HCT116 (cell line): ENCODE measurements around the gene TIMP4. TPM values are rescaled to one million over a fixed set of nuclear protein-coding genes. Genes with fewer than 3 reads are reported as not detected.

Source experiments
- ATAC-seq: fragments of 200-7000 bp; cut with Tn5 transposase; 2 replicates; pipeline ENCODE4 v1.9.1; 2020; ENCODE audit warnings: mild to moderate bottlenecking, moderate library complexity
- BruUV-seq: library from RNA; stranded (reverse); fragments of 400-500 nt; replicated peaks from 2 replicates; lab custom pipeline; 2021; lab: Mats Ljungman, UMichigan
- CTCF ChIA-PET: fragments of 300-600 bp; sonication (Branson Sonifier 250); formaldehyde crosslinking; loops from one replicate; lab custom pipeline; 2021; ENCODE audit warnings: antibody characterized with exemption; lab: Charles Lee
- POLR2A ChIA-PET: fragments of 300-600, 350-600 bp; sonication (Branson Sonifier 250); formaldehyde crosslinking; loops from one replicate; lab custom pipeline; 2021; ENCODE audit warnings: antibody characterized with exemption; lab: Charles Lee
- RAD21 ChIA-PET, 2 experiments: fragments of 300-600 bp; sonication (Branson Sonifier 250); formaldehyde crosslinking; loops; one replicate each; lab custom pipeline; 2023; ENCODE audit warnings: low total read pairs in 2 of 2; ENCODE audit not compliant: uncharacterized antibody in 2 of 2, unreplicated experiment in 2 of 2, low non-redundant PET in 1 of 2; lab: Charles Lee
- DNase-seq: peaks from one replicate; pipeline ENCODE4 v3.0.0-alpha.2; 2010; ENCODE audit warnings: low read depth, low spot score
- H2AFZ ChIP-seq: fragments of 200-600 bp; shearing (Covaris generic), sonication (generic); 2 replicates; pipeline ENCODE4 v1.6.1; 2017; ENCODE audit warnings: low read depth, mixed run types, mixed read lengths, antibody characterized with exemption, low read length; ENCODE audit not compliant: poor library complexity, severe bottlenecking
- H3K27ac ChIP-seq: 2 replicates; pipeline ENCODE4 v1.5.1; 2012; ENCODE audit warnings: low read depth, low read length
- H3K27me3 ChIP-seq: fragments of 200-600 bp; sonication (generic); 2 replicates; pipeline ENCODE4 v1.6.1; 2016; ENCODE audit warnings: mixed run types, low read length, mixed read lengths; ENCODE audit not compliant: insufficient read depth
- H3K36me3 ChIP-seq, 2 experiments: fragments of 200-500 bp in 1 of 2; fragments of 200-600 bp in 1 of 2; sonication (Bioruptor generic) in 1 of 2; sonication (generic) in 1 of 2; 2 replicates each; pipeline versions ENCODE4 v1.5.1 to v1.6.1; 2014 to 2016; ENCODE audit warnings: low read length in 2 of 2, inconsistent platforms in 1 of 2, mixed read lengths in 1 of 2, mixed run types in 1 of 2; ENCODE audit not compliant: insufficient read depth in 2 of 2, control insufficient read depth in 1 of 2
- H3K4me1 ChIP-seq, 2 experiments: fragments of 200-600 bp in 1 of 2; sonication (generic) in 1 of 2; 2 replicates each; pipeline versions ENCODE4 v1.5.1 to v1.6.1; 2012 to 2017; ENCODE audit warnings: low read length in 2 of 2, inconsistent platforms in 1 of 2, mild to moderate bottlenecking in 1 of 2, mixed read lengths in 1 of 2, mixed run types in 1 of 2, moderate library complexity in 1 of 2; ENCODE audit not compliant: insufficient read depth in 2 of 2, control insufficient read depth in 1 of 2
- H3K4me2 ChIP-seq: fragments of 200-600 bp; sonication (generic); 2 replicates; pipeline ENCODE4 v1.6.1; 2017; ENCODE audit warnings: mixed run types, low read length, mixed read lengths
- H3K4me3 ChIP-seq, 2 experiments: fragments of 200-600 bp in 1 of 2; sonication (generic) in 1 of 2; replicated peaks in 1 of 2; 2 replicates each; pipeline ENCODE4 v1.5.1; 2011 to 2016; ENCODE audit warnings: low read length in 2 of 2, control low read depth in 1 of 2, low read depth in 1 of 2, mild to moderate bottlenecking in 1 of 2, mixed read lengths in 1 of 2, mixed run types in 1 of 2
- H3K79me2 ChIP-seq: fragments of 200-600 bp; sonication (generic); 2 replicates; pipeline ENCODE4 v1.6.1; 2017; ENCODE audit warnings: mild to moderate bottlenecking, mixed run types, low read length, moderate library complexity, mixed read lengths; ENCODE audit not compliant: insufficient read depth
- H3K9ac ChIP-seq: fragments of 200-600 bp; sonication (generic); 2 replicates; pipeline ENCODE4 v1.6.1; 2016; ENCODE audit warnings: low read length, mixed read lengths
- H3K9me2 ChIP-seq: fragments of 200-600 bp; sonication (generic), shearing (Covaris generic); 2 replicates; pipeline ENCODE4 v1.6.1; 2017; ENCODE audit warnings: mixed run types, mild to moderate bottlenecking, moderate library complexity; ENCODE audit not compliant: insufficient read depth
- H3K9me3 ChIP-seq, 2 experiments: fragments of 200-500 bp in 1 of 2; fragments of 200-600 bp in 1 of 2; sonication (Bioruptor generic) in 1 of 2; sonication (generic) in 1 of 2; 2 replicates each; pipeline ENCODE4 v1.6.1; 2014 to 2017; ENCODE audit warnings: low read length in 2 of 2, mixed read lengths in 2 of 2, inconsistent platforms in 1 of 2, low read depth in 1 of 2, mild to moderate bottlenecking in 1 of 2, mixed run types in 1 of 2, moderate library complexity in 1 of 2; ENCODE audit not compliant: control insufficient read depth in 1 of 2, insufficient read depth in 1 of 2
- H4K20me1 ChIP-seq: fragments of 200-600 bp; sonication (generic), shearing (Covaris generic); 2 replicates; pipeline ENCODE4 v1.6.1; 2017; ENCODE audit warnings: mixed run types, mild to moderate bottlenecking, moderate library complexity; ENCODE audit not compliant: insufficient read depth
- CBX3 ChIP-seq: IDR thresholded peaks from 2 replicates; pipeline ENCODE4 v1.6.1; 2012; ENCODE audit warnings: low read depth
- EGR1 ChIP-seq: IDR thresholded peaks from 2 replicates; pipeline ENCODE4 v1.6.1; 2012; ENCODE audit warnings: low read depth
- ELF1 ChIP-seq: IDR thresholded peaks from 2 replicates; pipeline ENCODE4 v1.6.1; 2012; ENCODE audit warnings: low read depth, borderline replicate concordance
- EZH2phosphoT487 ChIP-seq: fragments of 200-600 bp; IDR thresholded peaks from 2 replicates; pipeline ENCODE4 v1.6.1; 2018; ENCODE audit warnings: antibody characterized with exemption, borderline replicate concordance
- FOSL1 ChIP-seq: IDR thresholded peaks from 2 replicates; pipeline ENCODE4 v1.6.1; 2012; ENCODE audit warnings: low read depth
- JUND ChIP-seq: IDR thresholded peaks from 2 replicates; pipeline ENCODE4 v1.6.1; 2012
- MAX ChIP-seq: IDR thresholded peaks from 2 replicates; pipeline ENCODE4 v1.6.1; 2012
- POLR2A ChIP-seq: IDR thresholded peaks from 2 replicates; pipeline ENCODE4 v1.7.0; 2011; ENCODE audit warnings: borderline replicate concordance; ENCODE audit not compliant: insufficient read depth, insufficient read length; ENCODE audit errors: extremely low read depth
- POLR2AphosphoS5 ChIP-seq: IDR thresholded peaks from 2 replicates; pipeline ENCODE4 v1.6.1; 2011; ENCODE audit warnings: mild to moderate bottlenecking, low read depth, low read length, moderate library complexity
- RAD21 ChIP-seq: IDR thresholded peaks from 2 replicates; pipeline ENCODE4 v1.6.1; 2012; ENCODE audit warnings: low read depth, mild to moderate bottlenecking
- SIN3A ChIP-seq: IDR thresholded peaks from 2 replicates; pipeline ENCODE4 v1.6.1; 2012; ENCODE audit warnings: low read depth
- SRF ChIP-seq: IDR thresholded peaks from 2 replicates; pipeline ENCODE4 v1.6.1; 2012; ENCODE audit warnings: low read depth
- TCF7L2 ChIP-seq: IDR thresholded peaks from 2 replicates; pipeline ENCODE4 v1.7.0; 2011; ENCODE audit warnings: borderline replicate concordance, inconsistent platforms; ENCODE audit not compliant: insufficient read depth, insufficient read length; ENCODE audit errors: extremely low read depth
- YY1 ChIP-seq: IDR thresholded peaks from 2 replicates; pipeline ENCODE4 v1.6.1; 2011; ENCODE audit warnings: low read length, low read depth, moderate library complexity, mild to moderate bottlenecking; ENCODE audit not compliant: insufficient replicate concordance; ENCODE audit errors: extremely low read depth
- ZBTB33 ChIP-seq: IDR thresholded peaks from 2 replicates; pipeline ENCODE4 v1.6.1; 2011; ENCODE audit warnings: mild to moderate bottlenecking, low read length, moderate library complexity; ENCODE audit not compliant: insufficient replicate concordance; ENCODE audit errors: extremely low read depth
- ZFX ChIP-seq: fragments of 450-650 bp; IDR thresholded peaks from 2 replicates; pipeline ENCODE4 v1.6.1; 2017
- ZNF274 ChIP-seq: fragments of 200-500 bp; sonication (Bioruptor generic); IDR thresholded peaks from 2 replicates; pipeline ENCODE4 v1.6.1; 2014; ENCODE audit warnings: mild to moderate bottlenecking, low read depth, low read length, inconsistent platforms
- intact Hi-C: fragments of 100-400 bp; cut with micrococcal nuclease; formaldehyde crosslinking; loops from 2 replicates; pipeline ENCODE4 v1.10.0; 2022
- total RNA-seq: library from RNA; stranded (reverse); gene quantifications from one replicate; pipeline ENCODE4 v1.2.1, GENCODE V29; 2021; ENCODE audit not compliant: unreplicated experiment

Gene TIMP4
- total RNA-seq, 1 experiment from 2014 or later = not detected

- Histone ChIP-seq H3K27ac (no peak overlapping the region), H3K4me2 (no peak overlapping the region), H3K9me3 (no peaks in the 10 kb centered on the region), H3K9ac (no peak overlapping the region), H3K36me3 (no peaks in the 10 kb centered on the region), H3K27me3 (no peaks in the 10 kb centered on the region)
- CTCF ChIA-PET = no interaction called here
- DNase-seq (no peak), ATAC-seq (no peak)
- POLR2A ChIA-PET = no interaction called here
- RAD21 ChIA-PET = no interaction called here
- no TSS peak for BruUV-seq
- TF ChIP-seq SIN3A = no peak
- no peak for TF ChIP-seq FOSL1
- peak; percentile 66 for TF ChIP-seq EGR1
- TF ChIP-seq RAD21 = no peak
- TF ChIP-seq ZFX = no peak
- TF ChIP-seq SRF = no peak
- no peak for TF ChIP-seq POLR2A
- TF ChIP-seq, all 23 proteins: peak for 1
- H2AFZ ChIP-seq = no peak overlapping the region
- no peaks in the 10 kb centered on the region for H3K9me2 ChIP-seq
- intact Hi-C loops = no loop called here
- peaks cover 0 to 7% of the 10 kb centered on the region in 2 experiments; a peak in 1 of 4 replicates for H3K4me1 ChIP-seq
- H3K79me2 ChIP-seq = no peaks in the 10 kb centered on the region
- no peak overlapping the region for H3K4me3 ChIP-seq
- H4K20me1 ChIP-seq = no peaks in the 10 kb centered on the region
Observed at GRCh38 chr3:12143949-12144504, 14.7 kb downstream of the TIMP4 start.

- Histone ChIP-seq H3K27me3 (no peaks in the 10 kb centered on the region), H3K27ac (no peak overlapping the region), H3K4me3 (no peak overlapping the region), H3K4me2 (no peak overlapping the region), H3K4me1 (peaks cover 0 to 7% of the 10 kb centered on the region in 2 experiments; a peak in 1 of 4 replicates), H3K79me2 (no peaks in the 10 kb centered on the region), H3K9me3 (no peaks in the 10 kb centered on the region), H2AFZ (no peak overlapping the region), H3K9me2 (no peaks in the 10 kb centered on the region), H3K9ac (no peak overlapping the region), H3K36me3 (no peaks in the 10 kb centered on the region), H4K20me1 (no peaks in the 10 kb centered on the region)
- no peak for ATAC-seq
- BruUV-seq = no TSS peak
- CTCF ChIA-PET = interaction anchor here (1.6 kb wide), 1 partner anchor 336 kb away, joined by 3 read pairs; no protein-coding TSS in a partner anchor
- DNase-seq = no peak
- RAD21 ChIA-PET = no interaction called here
- POLR2A ChIA-PET = interaction anchor here (1.0 kb wide), 1 partner anchor 337 kb away, joined by 3 read pairs; no protein-coding TSS in a partner anchor
- intact Hi-C loops = no loop called here
- TF ChIP-seq JUND (no peak), ELF1 (no peak), POLR2A (no peak), YY1 (no peak), ZNF274 (no peak), ZBTB33 (no peak), SIN3A (no peak), EGR1 (no peak), TCF7L2 (no peak), EZH2phosphoT487 (no peak), CBX3 (no peak), POLR2AphosphoS5 (no peak), MAX (no peak), RAD21 (no peak)
Observed at GRCh38 chr3:12142476-12142875, 16.2 kb downstream of the TIMP4 start.
